Natural killer cell (primary cell): ENCODE results near the gene KLHL30. TPM values are rescaled to one million over a fixed set of nuclear protein-coding genes. Genes with fewer than 3 reads are reported as not detected.
A peak's percentile ranks its signal among the peaks of the same experiment; 100 is the strongest.

Experiments
- ATAC-seq, 3 donors: fragments of 150-1000 bp in 2 of 3; fragments of 200-7000 bp in 1 of 3; cut with Tn5 transposase; 1 replicate in 1 of 3; 2 replicates in 2 of 3; pipeline ENCODE4 v1.10.0; 2021; ENCODE audit warnings: mild to moderate bottlenecking in 2 of 3, moderate library complexity in 2 of 3
- DNase-seq, 2 donors: peaks; one replicate each; pipeline versions ENCODE4 v3.0.0 to v3.0.0-alpha.2; 2013 to 2021; ENCODE audit warnings: mixed read lengths in 1 of 2
- H3K27ac ChIP-seq: one replicate; pipeline ENCODE4 v1.5.1; 2013; ENCODE audit warnings: mild to moderate bottlenecking, low read length
- H3K27me3 ChIP-seq: one replicate; pipeline ENCODE4 v1.6.1; 2013; ENCODE audit warnings: low read length; ENCODE audit not compliant: control insufficient read depth, insufficient read depth
- H3K36me3 ChIP-seq: one replicate; pipeline ENCODE4 v1.6.1; 2013; ENCODE audit warnings: low read length; ENCODE audit not compliant: control insufficient read depth, insufficient read depth
- H3K4me1 ChIP-seq: one replicate; pipeline ENCODE4 v1.6.1; 2013; ENCODE audit warnings: low read length; ENCODE audit not compliant: control insufficient read depth, insufficient read depth
- H3K4me3 ChIP-seq: one replicate; pipeline ENCODE4 v1.5.1; 2013; ENCODE audit warnings: low read length
- H3K9me3 ChIP-seq: one replicate; pipeline ENCODE4 v1.6.1; 2013; ENCODE audit warnings: low read length; ENCODE audit not compliant: control insufficient read depth, insufficient read depth
- H3K27ac Mint-ChIP-seq, 2 donors: one replicate each; pipeline ENCODE4 v1.8.0; 2022; ENCODE audit warnings: mild to moderate bottlenecking in 2 of 2, mixed read lengths in 2 of 2, moderate library complexity in 1 of 2
- H3K27me3 Mint-ChIP-seq, 2 donors: one replicate each; pipeline ENCODE4 v1.8.0; 2022; ENCODE audit warnings: low read depth in 2 of 2, mixed read lengths in 2 of 2
- H3K36me3 Mint-ChIP-seq: one replicate; pipeline ENCODE4 v1.8.0; 2022; ENCODE audit warnings: mixed read lengths
- H3K4me1 Mint-ChIP-seq, 2 donors: one replicate each; pipeline ENCODE4 v1.8.0; 2022; ENCODE audit warnings: mixed read lengths in 2 of 2
- H3K4me3 Mint-ChIP-seq: one replicate; pipeline ENCODE4 v1.8.0; 2022; ENCODE audit warnings: mild to moderate bottlenecking, moderate library complexity, mixed read lengths
- H3K9me3 Mint-ChIP-seq, 2 donors: one replicate each; pipeline ENCODE4 v1.8.0; 2022; ENCODE audit warnings: mixed read lengths in 2 of 2
- WGBS: methylation state at CpG from one replicate; pipeline ENCODE4 v1.1.7; 2013; ENCODE audit warnings: missing lambda C conversion rate; ENCODE audit not compliant: insufficient coverage; 5-methylcytosine and 5-hydroxymethylcytosine counted together
- intact Hi-C: fragments of 100-400 bp; cut with micrococcal nuclease; formaldehyde crosslinking; loops from one replicate; pipeline ENCODE4 v1.14.2; 2022
- total RNA-seq, 4 donors: library from RNA; stranded (reverse); fragments of 120-200 nt in 1 of 4; gene quantifications; one replicate each; pipeline versions ENCODE4 v1.2.3 to v1.2.4, GENCODE V29; 2013 to 2022
- TF ChIP-seq, protein P1 (sequence below): fragments of 200-600 bp; IDR thresholded peaks from one replicate; pipeline ENCODE4 v1.8.0; 2022; ENCODE audit warnings: antibody characterized with exemption

KLHL30 gene
- total RNA-seq, 3 donors from 2014 or later (not counting 1 experiment from before 2014, with no cell fraction given), result not detected

DNA sequence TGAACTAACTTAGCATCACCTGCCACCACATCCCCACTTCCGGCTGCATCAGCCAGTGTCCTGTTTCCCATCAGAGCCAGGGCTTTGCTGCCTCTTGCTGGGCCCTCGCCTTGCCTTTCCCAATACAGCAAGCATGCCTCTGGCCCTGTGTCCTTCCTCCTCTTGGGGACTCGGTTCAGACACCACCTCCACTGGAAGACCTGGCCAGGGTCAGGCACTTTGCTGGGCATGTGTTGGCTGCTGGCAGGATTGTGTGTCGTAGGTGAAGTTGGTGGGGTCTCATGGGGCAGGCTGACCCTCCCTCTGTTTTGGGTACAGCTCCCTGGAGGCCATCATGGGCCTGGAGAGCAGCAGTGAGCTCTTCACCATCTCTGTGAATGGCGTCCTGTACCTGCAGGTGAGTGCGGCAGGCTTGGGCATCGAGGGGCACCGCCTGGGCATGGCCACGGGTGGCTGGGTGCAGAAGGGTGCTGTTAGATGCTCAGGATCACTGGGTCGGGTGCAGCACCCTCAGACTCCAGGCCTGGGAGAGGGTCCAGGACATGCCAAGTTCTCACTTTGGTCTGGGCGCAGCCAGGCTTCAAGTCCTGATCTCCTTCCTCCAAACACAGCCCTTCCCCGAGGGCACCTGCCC is 26.9 kb downstream of the KLHL30 start:
- Mint-ChIP-seq H3K27me3 (peaks cover 0 to 5% of the 10 kb centered on the region in 2 donors), H3K36me3 (no peaks in the 10 kb centered on the region), H3K4me1 (peaks cover 18 to 24% of the 10 kb centered on the region in 2 donors), H3K9me3 (no peaks in the 10 kb centered on the region), H3K27ac (no peak overlapping the region), H3K4me3 (peak overlapping the region; percentile 69)
- intact Hi-C loops, result loop anchor here (5.0 kb wide), 1 partner anchor 37 kb away; the partner anchor contains the start of gene ILKAP
- Histone ChIP-seq H3K9me3 (no peaks in the 10 kb centered on the region), H3K27me3 (peaks cover 2% of the 10 kb centered on the region), H3K27ac (no peak overlapping the region), H3K4me3 (no peak overlapping the region), H3K4me1 (peaks cover 9% of the 10 kb centered on the region), H3K36me3 (peaks cover 22% of the 10 kb centered on the region)
- TF ChIP-seq, protein P1, sequence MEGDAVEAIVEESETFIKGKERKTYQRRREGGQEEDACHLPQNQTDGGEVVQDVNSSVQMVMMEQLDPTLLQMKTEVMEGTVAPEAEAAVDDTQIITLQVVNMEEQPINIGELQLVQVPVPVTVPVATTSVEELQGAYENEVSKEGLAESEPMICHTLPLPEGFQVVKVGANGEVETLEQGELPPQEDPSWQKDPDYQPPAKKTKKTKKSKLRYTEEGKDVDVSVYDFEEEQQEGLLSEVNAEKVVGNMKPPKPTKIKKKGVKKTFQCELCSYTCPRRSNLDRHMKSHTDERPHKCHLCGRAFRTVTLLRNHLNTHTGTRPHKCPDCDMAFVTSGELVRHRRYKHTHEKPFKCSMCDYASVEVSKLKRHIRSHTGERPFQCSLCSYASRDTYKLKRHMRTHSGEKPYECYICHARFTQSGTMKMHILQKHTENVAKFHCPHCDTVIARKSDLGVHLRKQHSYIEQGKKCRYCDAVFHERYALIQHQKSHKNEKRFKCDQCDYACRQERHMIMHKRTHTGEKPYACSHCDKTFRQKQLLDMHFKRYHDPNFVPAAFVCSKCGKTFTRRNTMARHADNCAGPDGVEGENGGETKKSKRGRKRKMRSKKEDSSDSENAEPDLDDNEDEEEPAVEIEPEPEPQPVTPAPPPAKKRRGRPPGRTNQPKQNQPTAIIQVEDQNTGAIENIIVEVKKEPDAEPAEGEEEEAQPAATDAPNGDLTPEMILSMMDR, result no peak
- ATAC-seq (no peak), DNase-seq (no peak)
- whole genome bisulfite sequencing, result 92% methylated on average over 12 of the region's 12 CpGs

DNA sequence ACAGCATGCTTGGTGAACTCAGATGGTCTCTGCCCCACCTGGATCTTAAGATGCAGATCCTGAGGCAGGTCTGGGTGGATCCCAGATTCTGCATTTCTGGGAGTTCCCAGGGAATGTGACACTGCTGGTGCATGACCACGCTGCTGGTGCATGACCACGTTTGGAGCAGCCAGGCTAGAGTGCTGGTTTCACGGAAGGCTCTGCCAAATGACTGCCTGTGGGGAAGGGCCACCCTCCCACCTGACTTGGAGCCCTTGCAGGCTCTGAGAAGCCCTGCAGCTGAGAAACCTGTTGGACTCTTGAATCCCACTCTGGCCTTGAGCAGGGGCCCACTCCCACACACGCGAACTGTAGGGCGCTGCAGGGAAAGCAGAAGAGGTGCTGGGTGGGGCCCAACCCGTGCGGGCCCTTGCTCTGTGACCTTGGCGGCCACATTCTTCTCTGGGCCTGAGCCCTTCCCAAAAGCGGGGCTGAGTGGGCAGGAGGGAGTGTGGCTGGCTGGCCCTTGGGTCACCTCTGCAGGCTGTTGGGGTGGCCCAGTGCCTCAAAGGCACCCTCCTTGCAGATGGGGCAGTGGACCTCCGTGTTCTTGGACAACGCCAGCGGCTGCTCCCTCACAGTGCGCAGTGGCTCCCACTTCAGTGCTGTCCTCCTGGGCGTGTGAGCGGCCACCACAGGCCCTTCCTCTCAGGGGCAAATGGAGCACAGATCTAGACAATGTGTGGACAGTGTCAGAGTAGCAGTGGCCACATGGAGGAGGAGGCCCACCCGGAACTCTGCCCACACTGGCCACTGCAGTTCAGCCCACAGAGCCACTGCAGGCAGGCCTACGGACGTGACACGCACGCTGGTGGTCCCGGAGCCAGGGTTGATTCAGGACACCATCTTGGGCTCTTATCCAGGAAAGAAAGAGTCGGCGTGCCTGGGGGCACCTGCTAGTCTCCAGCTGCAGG is 28.2 kb downstream of the KLHL30 start:
- 91% methylated on average over 24 of the region's 24 CpGs for WGBS
- H3K4me1 Mint-ChIP-seq, result peaks cover 21 to 34% of the 10 kb centered on the region in 2 donors
- H3K9me3 Mint-ChIP-seq, result no peaks in the 10 kb centered on the region
- no peak overlapping the region for H3K4me3 Mint-ChIP-seq
- ATAC-seq (no peak), DNase-seq (no peak)
- no peak overlapping the region for H3K27ac Mint-ChIP-seq
- H3K36me3 ChIP-seq, result peaks cover 30% of the 10 kb centered on the region
- H3K4me3 ChIP-seq, result no peak overlapping the region
- H3K27me3 ChIP-seq, result peaks cover 2% of the 10 kb centered on the region
- H3K9me3 ChIP-seq, result no peaks in the 10 kb centered on the region
- TF ChIP-seq, protein P1, result no peak
- intact Hi-C loops, result loop anchor here (5.0 kb wide), 1 partner anchor 36 kb away; the partner anchor contains the start of gene ILKAP
- no peaks in the 10 kb centered on the region for H3K36me3 Mint-ChIP-seq
- no peak overlapping the region for H3K27ac ChIP-seq
- H3K4me1 ChIP-seq, result peaks cover 14% of the 10 kb centered on the region
- peaks cover 0 to 5% of the 10 kb centered on the region in 2 donors for H3K27me3 Mint-ChIP-seq

DNA sequence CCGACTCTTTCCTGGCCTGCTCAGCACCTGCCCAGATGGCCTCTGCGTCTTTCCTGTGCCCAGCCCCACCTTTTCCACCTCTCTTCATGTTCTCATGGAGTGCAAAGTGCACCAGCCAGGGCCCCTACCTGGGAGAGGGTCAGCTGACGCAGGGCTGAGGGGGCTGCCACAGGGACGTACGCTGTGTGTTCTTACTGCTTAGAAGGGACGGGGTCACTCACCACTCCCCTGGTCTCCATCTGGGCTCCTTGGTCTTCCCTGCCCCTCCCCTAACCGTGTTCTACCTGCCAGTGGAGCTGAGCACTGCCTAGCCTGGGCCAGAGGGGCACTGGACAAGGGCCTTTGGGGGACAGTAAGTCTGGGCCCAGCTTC is 28.9 kb downstream of the KLHL30 start:
- H3K27me3 Mint-ChIP-seq, result peaks cover 0 to 5% of the 10 kb centered on the region in 2 donors
- H3K4me3 ChIP-seq, result no peak overlapping the region
- peak overlapping the region in 1 of 2 donors; percentile 93 for H3K27ac Mint-ChIP-seq
- no peaks in the 10 kb centered on the region for H3K9me3 ChIP-seq
- H3K4me3 Mint-ChIP-seq, result no peak overlapping the region
- H3K27ac ChIP-seq, result no peak overlapping the region
- peaks cover 28 to 41% of the 10 kb centered on the region in 2 donors for H3K4me1 Mint-ChIP-seq
- H3K9me3 Mint-ChIP-seq, result no peaks in the 10 kb centered on the region
- intact Hi-C loops, result loop anchor here (5.0 kb wide), 1 partner anchor 35 kb away; the partner anchor contains the start of gene ILKAP
- H3K36me3 ChIP-seq, result peaks cover 33% of the 10 kb centered on the region
- no peak for DNase-seq
- no peak for ATAC-seq
- peaks cover 16% of the 10 kb centered on the region for H3K4me1 ChIP-seq
- 90% methylated on average over 7 of the region's 7 CpGs for WGBS
- peaks cover 1% of the 10 kb centered on the region for H3K27me3 ChIP-seq
- no peaks in the 10 kb centered on the region for H3K36me3 Mint-ChIP-seq
- TF ChIP-seq, protein P1, result no peak
